Measurements from ENCODE around the gene PTGIS. TPM values are rescaled to one million over a fixed set of nuclear protein-coding genes. Genes with fewer than 3 reads are reported as not detected.

PTGIS gene
- total and polyA plus RNA-seq, 2 of the 4 experiments (the other 2 are of a cell fraction): 1.6 to 2.6 TPM

- H3K27ac ChIP-seq (ENCODE audit: insufficient read depth, low read length): no peak overlapping the region
- H2BK120ac ChIP-seq (ENCODE audit: low read depth, low read length): no peak overlapping the region
- H3K9me1 ChIP-seq (ENCODE audit: insufficient read depth, low read length): no peaks in the 10 kb centered on the region
- H2AFZ ChIP-seq (replicated peaks; ENCODE audit: low read length, poor library complexity): no peak overlapping the region
- intact Hi-C loops (cut with micrococcal nuclease) (no loop called here), in situ Hi-C loops (cut with MboI; ENCODE audit: low sequenced_read_pairs) (no loop called here), dilution Hi-C loops (cut with HindIII; ENCODE audit: low sequenced_read_pairs, unreplicated experiment) (no loop called here)
- no peak for ATAC-seq (ENCODE audit: low read depth)
- H3K23ac ChIP-seq (ENCODE audit: low read depth, low read length): no peak overlapping the region
- H4K5ac ChIP-seq (ENCODE audit: low read depth, low read length): no peak overlapping the region
- no peak for DNase-seq
- ChIA-PET CTCF (no interaction called here), POLR2A (ENCODE audit: unreplicated experiment) (no interaction called here)
- H3K4me2 ChIP-seq (ENCODE audit: low read depth, low read length): no peak overlapping the region
- WGBS, 2 experiments (ENCODE audit: extremely low coverage in 2 of 2, insufficient read length in 1 of 2): 67% methylated on average over 1 of the region's 6 CpGs; no CpG with 5 or more reads in 1 of the 2 experiments
- H3K56ac ChIP-seq (ENCODE audit: extremely low read depth, insufficient read depth, low read length): no peak overlapping the region
- no peak overlapping the region for H2AK5ac ChIP-seq (ENCODE audit: low read depth, low read length)
- BruUV-seq (replicated peaks): no TSS peak
- H3K36me3 ChIP-seq (ENCODE audit: control insufficient read depth, insufficient read depth, low read length): no peaks in the 10 kb centered on the region
- no peaks in the 10 kb centered on the region for H4K20me1 ChIP-seq (ENCODE audit: insufficient read depth, low read length)
- H3K4me3 ChIP-seq (ENCODE audit: insufficient read depth, low read depth, low read length): no peak overlapping the region
- H3K18ac ChIP-seq (ENCODE audit: low read depth, low read length): no peak overlapping the region
- peaks cover 44% of the 10 kb centered on the region for H3K27me3 ChIP-seq (ENCODE audit: control insufficient read depth, insufficient read depth, low read length)
- TF ChIP-seq CEBPB (IDR thresholded peaks at IDR 0.05; ENCODE audit: low read depth, low read length) (no peak), RFX5 (IDR thresholded peaks at IDR 0.05; ENCODE audit: low read depth, low read length) (no peak), NFE2L2 (IDR thresholded peaks at IDR 0.05; ENCODE audit: low read depth, low read length) (no peak), POLR2A (IDR thresholded peaks at IDR 0.05; ENCODE audit: low read depth, low read length) (no peak), BHLHE40 (IDR thresholded peaks at IDR 0.05; ENCODE audit: low read depth, low read length) (no peak), SMC3 (IDR thresholded peaks at IDR 0.05; ENCODE audit: low read depth, low read length) (no peak), MAZ (IDR thresholded peaks at IDR 0.05; ENCODE audit: borderline replicate concordance, low read depth, low read length) (no peak), CHD1 (IDR thresholded peaks at IDR 0.05; ENCODE audit: low read depth, low read length) (no peak), ELK1 (IDR thresholded peaks at IDR 0.05; ENCODE audit: borderline replicate concordance, low read depth, low read length) (no peak)
- H4K8ac ChIP-seq (ENCODE audit: low read depth in 2 of 2, low read length in 2 of 2): no peak overlapping the region
- no peaks in the 10 kb centered on the region for H3K79me1 ChIP-seq (ENCODE audit: low read depth in 1 of 2, low read length in 2 of 2)
- no peaks in the 10 kb centered on the region for H3K9me3 ChIP-seq (ENCODE audit: control insufficient read depth, insufficient read depth, low read length)
- no peak overlapping the region for H3K14ac ChIP-seq (replicated peaks; ENCODE audit: low read depth, low read length)
- no peak overlapping the region for H2BK5ac ChIP-seq (ENCODE audit: low read depth, low read length, poor library complexity, severe bottlenecking)
- H2BK15ac ChIP-seq (ENCODE audit: low read depth, low read length): no peak overlapping the region
- no peak overlapping the region for H2AK9ac ChIP-seq (replicated peaks; ENCODE audit: low read depth, low read length, poor library complexity)
- H3K9ac ChIP-seq (ENCODE audit: low read depth, low read length): no peak overlapping the region
- H2BK20ac ChIP-seq (ENCODE audit: low read depth, low read length): no peak overlapping the region
- H3K4ac ChIP-seq (ENCODE audit: low read depth, low read length): no peak overlapping the region
- H3K4me1 ChIP-seq (ENCODE audit: control insufficient read depth, insufficient read depth, low read length): no peaks in the 10 kb centered on the region
- no peak overlapping the region for H4K91ac ChIP-seq (ENCODE audit: insufficient read depth, low read depth, low read length)
Measured at GRCh38 chr20:49462626-49463025, 105.3 kb downstream of the PTGIS start.
